HCT116 (cell line): ENCODE data around the gene KLK12. TPM values are rescaled to one million over a fixed set of nuclear protein-coding genes. Genes with fewer than 3 reads are reported as not detected.

Source experiments
- ATAC-seq: fragments of 200-7000 bp; cut with Tn5 transposase; 2 replicates; pipeline ENCODE4 v1.9.1; 2020; ENCODE audit warnings: mild to moderate bottlenecking, moderate library complexity
- BruUV-seq: library from RNA; stranded (reverse); fragments of 400-500 nt; replicated peaks from 2 replicates; lab custom pipeline; 2021; lab: Mats Ljungman, UMichigan
- CTCF ChIA-PET: fragments of 300-600 bp; sonication (Branson Sonifier 250); formaldehyde crosslinking; loops from one replicate; lab custom pipeline; 2021; ENCODE audit warnings: antibody characterized with exemption; lab: Charles Lee
- POLR2A ChIA-PET: fragments of 300-600, 350-600 bp; sonication (Branson Sonifier 250); formaldehyde crosslinking; loops from one replicate; lab custom pipeline; 2021; ENCODE audit warnings: antibody characterized with exemption; lab: Charles Lee
- RAD21 ChIA-PET, 2 experiments: fragments of 300-600 bp; sonication (Branson Sonifier 250); formaldehyde crosslinking; loops; one replicate each; lab custom pipeline; 2023; ENCODE audit warnings: low total read pairs in 2 of 2; ENCODE audit not compliant: uncharacterized antibody in 2 of 2, unreplicated experiment in 2 of 2, low non-redundant PET in 1 of 2; lab: Charles Lee
- DNase-seq: peaks from one replicate; pipeline ENCODE4 v3.0.0-alpha.2; 2010; ENCODE audit warnings: low read depth, low spot score
- H2AFZ ChIP-seq: fragments of 200-600 bp; shearing (Covaris generic), sonication (generic); 2 replicates; pipeline ENCODE4 v1.6.1; 2017; ENCODE audit warnings: low read depth, mixed run types, mixed read lengths, antibody characterized with exemption, low read length; ENCODE audit not compliant: poor library complexity, severe bottlenecking
- H3K27ac ChIP-seq: 2 replicates; pipeline ENCODE4 v1.5.1; 2012; ENCODE audit warnings: low read depth, low read length
- H3K27me3 ChIP-seq: fragments of 200-600 bp; sonication (generic); 2 replicates; pipeline ENCODE4 v1.6.1; 2016; ENCODE audit warnings: mixed run types, low read length, mixed read lengths; ENCODE audit not compliant: insufficient read depth
- H3K36me3 ChIP-seq, 2 experiments: fragments of 200-500 bp in 1 of 2; fragments of 200-600 bp in 1 of 2; sonication (Bioruptor generic) in 1 of 2; sonication (generic) in 1 of 2; 2 replicates each; pipeline versions ENCODE4 v1.5.1 to v1.6.1; 2014 to 2016; ENCODE audit warnings: low read length in 2 of 2, inconsistent platforms in 1 of 2, mixed read lengths in 1 of 2, mixed run types in 1 of 2; ENCODE audit not compliant: insufficient read depth in 2 of 2, control insufficient read depth in 1 of 2
- H3K4me1 ChIP-seq, 2 experiments: fragments of 200-600 bp in 1 of 2; sonication (generic) in 1 of 2; 2 replicates each; pipeline versions ENCODE4 v1.5.1 to v1.6.1; 2012 to 2017; ENCODE audit warnings: low read length in 2 of 2, inconsistent platforms in 1 of 2, mild to moderate bottlenecking in 1 of 2, mixed read lengths in 1 of 2, mixed run types in 1 of 2, moderate library complexity in 1 of 2; ENCODE audit not compliant: insufficient read depth in 2 of 2, control insufficient read depth in 1 of 2
- H3K4me2 ChIP-seq: fragments of 200-600 bp; sonication (generic); 2 replicates; pipeline ENCODE4 v1.6.1; 2017; ENCODE audit warnings: mixed run types, low read length, mixed read lengths
- H3K4me3 ChIP-seq, 2 experiments: fragments of 200-600 bp in 1 of 2; sonication (generic) in 1 of 2; replicated peaks in 1 of 2; 2 replicates each; pipeline ENCODE4 v1.5.1; 2011 to 2016; ENCODE audit warnings: low read length in 2 of 2, control low read depth in 1 of 2, low read depth in 1 of 2, mild to moderate bottlenecking in 1 of 2, mixed read lengths in 1 of 2, mixed run types in 1 of 2
- H3K79me2 ChIP-seq: fragments of 200-600 bp; sonication (generic); 2 replicates; pipeline ENCODE4 v1.6.1; 2017; ENCODE audit warnings: mild to moderate bottlenecking, mixed run types, low read length, moderate library complexity, mixed read lengths; ENCODE audit not compliant: insufficient read depth
- H3K9ac ChIP-seq: fragments of 200-600 bp; sonication (generic); 2 replicates; pipeline ENCODE4 v1.6.1; 2016; ENCODE audit warnings: low read length, mixed read lengths
- H3K9me2 ChIP-seq: fragments of 200-600 bp; sonication (generic), shearing (Covaris generic); 2 replicates; pipeline ENCODE4 v1.6.1; 2017; ENCODE audit warnings: mixed run types, mild to moderate bottlenecking, moderate library complexity; ENCODE audit not compliant: insufficient read depth
- H3K9me3 ChIP-seq, 2 experiments: fragments of 200-500 bp in 1 of 2; fragments of 200-600 bp in 1 of 2; sonication (Bioruptor generic) in 1 of 2; sonication (generic) in 1 of 2; 2 replicates each; pipeline ENCODE4 v1.6.1; 2014 to 2017; ENCODE audit warnings: low read length in 2 of 2, mixed read lengths in 2 of 2, inconsistent platforms in 1 of 2, low read depth in 1 of 2, mild to moderate bottlenecking in 1 of 2, mixed run types in 1 of 2, moderate library complexity in 1 of 2; ENCODE audit not compliant: control insufficient read depth in 1 of 2, insufficient read depth in 1 of 2
- H4K20me1 ChIP-seq: fragments of 200-600 bp; sonication (generic), shearing (Covaris generic); 2 replicates; pipeline ENCODE4 v1.6.1; 2017; ENCODE audit warnings: mixed run types, mild to moderate bottlenecking, moderate library complexity; ENCODE audit not compliant: insufficient read depth
- ATF3 ChIP-seq: IDR thresholded peaks from 2 replicates; pipeline ENCODE4 v1.6.1; 2012
- CBX3 ChIP-seq: IDR thresholded peaks from 2 replicates; pipeline ENCODE4 v1.6.1; 2012; ENCODE audit warnings: low read depth
- CEBPB ChIP-seq: IDR thresholded peaks from 2 replicates; pipeline ENCODE4 v1.6.1; 2012; ENCODE audit warnings: low read depth
- CTCF ChIP-seq, 3 experiments: fragments of 200-600 bp in 1 of 3; sonication (generic) in 1 of 3; IDR thresholded peaks in 2 of 3; conservative IDR thresholded peaks in 1 of 3; 2 replicates each; pipeline ENCODE4 v1.5.1; 2012 to 2017; ENCODE audit warnings: low read depth in 2 of 3, low read length in 2 of 3, antibody characterized with exemption in 1 of 3, borderline replicate concordance in 1 of 3, control low read depth in 1 of 3, mild to moderate bottlenecking in 1 of 3, mixed read lengths in 1 of 3, mixed run types in 1 of 3, moderate library complexity in 1 of 3; ENCODE audit not compliant: insufficient read depth in 1 of 3
- EGR1 ChIP-seq: IDR thresholded peaks from 2 replicates; pipeline ENCODE4 v1.6.1; 2012; ENCODE audit warnings: low read depth
- ELF1 ChIP-seq: IDR thresholded peaks from 2 replicates; pipeline ENCODE4 v1.6.1; 2012; ENCODE audit warnings: low read depth, borderline replicate concordance
- EZH2 ChIP-seq: fragments of 200-600 bp; sonication (generic); IDR thresholded peaks from 2 replicates; pipeline ENCODE4 v1.6.1; 2017; ENCODE audit warnings: antibody characterized with exemption, mixed run types
- EZH2phosphoT487 ChIP-seq: fragments of 200-600 bp; IDR thresholded peaks from 2 replicates; pipeline ENCODE4 v1.6.1; 2018; ENCODE audit warnings: antibody characterized with exemption, borderline replicate concordance
- FOSL1 ChIP-seq: IDR thresholded peaks from 2 replicates; pipeline ENCODE4 v1.6.1; 2012; ENCODE audit warnings: low read depth
- POLR2A ChIP-seq: IDR thresholded peaks from 2 replicates; pipeline ENCODE4 v1.7.0; 2011; ENCODE audit warnings: borderline replicate concordance; ENCODE audit not compliant: insufficient read depth, insufficient read length; ENCODE audit errors: extremely low read depth
- POLR2AphosphoS5 ChIP-seq: IDR thresholded peaks from 2 replicates; pipeline ENCODE4 v1.6.1; 2011; ENCODE audit warnings: mild to moderate bottlenecking, low read depth, low read length, moderate library complexity
- RAD21 ChIP-seq: IDR thresholded peaks from 2 replicates; pipeline ENCODE4 v1.6.1; 2012; ENCODE audit warnings: low read depth, mild to moderate bottlenecking
- REST ChIP-seq: IDR thresholded peaks from 2 replicates; pipeline ENCODE4 v1.6.1; 2012; ENCODE audit warnings: low read depth
- SIN3A ChIP-seq: IDR thresholded peaks from 2 replicates; pipeline ENCODE4 v1.6.1; 2012; ENCODE audit warnings: low read depth
- SP1 ChIP-seq: IDR thresholded peaks from 2 replicates; pipeline ENCODE4 v1.6.1; 2012; ENCODE audit warnings: low read depth
- SRF ChIP-seq: IDR thresholded peaks from 2 replicates; pipeline ENCODE4 v1.6.1; 2012; ENCODE audit warnings: low read depth
- TCF7L2 ChIP-seq: IDR thresholded peaks from 2 replicates; pipeline ENCODE4 v1.7.0; 2011; ENCODE audit warnings: borderline replicate concordance, inconsistent platforms; ENCODE audit not compliant: insufficient read depth, insufficient read length; ENCODE audit errors: extremely low read depth
- ZBTB33 ChIP-seq: IDR thresholded peaks from 2 replicates; pipeline ENCODE4 v1.6.1; 2011; ENCODE audit warnings: mild to moderate bottlenecking, low read length, moderate library complexity; ENCODE audit not compliant: insufficient replicate concordance; ENCODE audit errors: extremely low read depth
- ZFX ChIP-seq: fragments of 450-650 bp; IDR thresholded peaks from 2 replicates; pipeline ENCODE4 v1.6.1; 2017
- ZNF274 ChIP-seq: fragments of 200-500 bp; sonication (Bioruptor generic); IDR thresholded peaks from 2 replicates; pipeline ENCODE4 v1.6.1; 2014; ENCODE audit warnings: mild to moderate bottlenecking, low read depth, low read length, inconsistent platforms
- intact Hi-C: fragments of 100-400 bp; cut with micrococcal nuclease; formaldehyde crosslinking; loops from 2 replicates; pipeline ENCODE4 v1.10.0; 2022
- total RNA-seq: library from RNA; stranded (reverse); gene quantifications from one replicate; pipeline ENCODE4 v1.2.1, GENCODE V29; 2021; ENCODE audit not compliant: unreplicated experiment

The KLK12 gene
- total RNA-seq, 1 experiment from 2014 or later: not detected

- peaks cover 0 to 12% of the 10 kb centered on the region in 2 experiments; a peak in 2 of 4 replicates for H3K4me1 ChIP-seq
- H3K27ac ChIP-seq: no peak overlapping the region
- CTCF ChIA-PET: interaction anchor here (0.7 to 1.2 kb wide), 2 partner anchors 9 to 69 kb away, joined by 3 read pairs; no protein-coding TSS in a partner anchor
- H3K9me3 ChIP-seq: no peaks in the 10 kb centered on the region
- no peak overlapping the region for H3K9ac ChIP-seq
- DNase-seq: no peak
- no peak overlapping the region for H2AFZ ChIP-seq
- no peaks in the 10 kb centered on the region for H3K27me3 ChIP-seq
- BruUV-seq: no TSS peak
- intact Hi-C loops: no loop called here
- H3K79me2 ChIP-seq: no peaks in the 10 kb centered on the region
- H3K9me2 ChIP-seq: no peaks in the 10 kb centered on the region
- no peaks in the 10 kb centered on the region for H4K20me1 ChIP-seq
- no peak overlapping the region for H3K4me2 ChIP-seq
- no peak for TF ChIP-seq POLR2AphosphoS5
- TF ChIP-seq POLR2A: no peak
- no peak for TF ChIP-seq SP1
- TF ChIP-seq ZNF274: no peak
- TF ChIP-seq ZBTB33: no peak
- TF ChIP-seq SIN3A: no peak
- no peak for TF ChIP-seq RAD21
- no peak for TF ChIP-seq FOSL1
- TF ChIP-seq TCF7L2: no peak
- TF ChIP-seq CEBPB: no peak
- TF ChIP-seq ATF3: no peak
- TF ChIP-seq CBX3: no peak
- TF ChIP-seq ELF1: no peak
- TF ChIP-seq SRF: no peak
- TF ChIP-seq REST: no peak
- no peak for TF ChIP-seq EZH2phosphoT487
- TF ChIP-seq ZFX: no peak
- no peak for TF ChIP-seq CTCF (IDR thresholded peaks at IDR 0.05 in 2 of 3, conservative IDR thresholded peaks at IDR 0.05 in 1 of 3; ENCODE audit: borderline replicate concordance in 1 of 3, insufficient read depth in 1 of 3, low read depth in 2 of 3, low read length in 2 of 3)
- no peak for TF ChIP-seq EZH2
- TF ChIP-seq EGR1: no peak
- H3K36me3 ChIP-seq: no peaks in the 10 kb centered on the region
- ATAC-seq: no peak
- RAD21 ChIA-PET: no interaction called here
- POLR2A ChIA-PET: interaction anchor here (0.9 kb wide), 1 partner anchor 8 kb away, joined by 3 read pairs; no protein-coding TSS in a partner anchor
- no peak overlapping the region for H3K4me3 ChIP-seq
Measured at GRCh38 chr19:51027126-51027806, 7.5 kb downstream of the KLK12 start.
